NCI-H2196 treated with DMSO at 0.1 percent for 48 hours (cell line): Measurements from ENCODE around the gene CNTNAP4.

Experiments used
- DNase-seq: peaks from one replicate; lab custom pipeline; 2025; ENCODE audit not compliant: unreplicated experiment; lab: John Stamatoyannopoulos, UW

The CNTNAP4 gene

GRCh38 chr16:76276745-76277438 lies at the start of gene CNTNAP4:
Gene CNTNAP4, plus strand, starts transcription at chr16:76277401. Its CDS starts 262 bp downstream, at chr16:76277663.
- no peak for DNase-seq

- DNase-seq, result no peak
These were observed 48.6 kb upstream of the CNTNAP4 start for GRCh38 chr16:76228546-76229146.

- no peak for DNase-seq
These were observed 44.5 kb upstream of the CNTNAP4 start for GRCh38 chr16:76232704-76233103.

- DNase-seq, result no peak
These were observed 42.2 kb upstream of the CNTNAP4 start for GRCh38 chr16:76235025-76235424.

GRCh38 chr16:76235426-76235825 lies 41.8 kb upstream of the CNTNAP4 start:
- no peak for DNase-seq

- no peak for DNase-seq
These were observed 39.7 kb upstream of the CNTNAP4 start for GRCh38 chr16:76237471-76237870.

- no peak for DNase-seq
These were observed 35.4 kb upstream of the CNTNAP4 start for GRCh38 chr16:76241755-76242154.

GRCh38 chr16:76243620-76244019 lies 33.6 kb upstream of the CNTNAP4 start:
- DNase-seq, result no peak

- no peak for DNase-seq
These were observed 30.6 kb upstream of the CNTNAP4 start for GRCh38 chr16:76246587-76246986.

- no peak for DNase-seq
These were observed 11.7 kb upstream of the CNTNAP4 start for GRCh38 chr16:76265434-76266045.

- no peak for DNase-seq
These were observed 8.4 kb upstream of the CNTNAP4 start for GRCh38 chr16:76268824-76269223.

- DNase-seq, result no peak
These were observed 344 bp downstream of the CNTNAP4 start for GRCh38 chr16:76277460-76278030.

GRCh38 chr16:76278086-76278485 lies 885 bp downstream of the CNTNAP4 start:
- DNase-seq, result no peak

GRCh38 chr16:76278980-76279379 lies 1.8 kb downstream of the CNTNAP4 start:
- DNase-seq, result no peak

- no peak for DNase-seq
These were observed 3.4 kb downstream of the CNTNAP4 start for GRCh38 chr16:76280421-76281215.

GRCh38 chr16:76287466-76287865 lies 10.3 kb downstream of the CNTNAP4 start:
- no peak for DNase-seq

- DNase-seq, result no peak
These were observed 15.0 kb downstream of the CNTNAP4 start for GRCh38 chr16:76292218-76292617.

- no peak for DNase-seq
These were observed 16.8 kb downstream of the CNTNAP4 start for GRCh38 chr16:76293980-76294379.

GRCh38 chr16:76294396-76295214 lies 17.4 kb downstream of the CNTNAP4 start:
- DNase-seq, result no peak

- no peak for DNase-seq
These were observed 20.7 kb downstream of the CNTNAP4 start for GRCh38 chr16:76297941-76298340.
